Activated CD4-positive, alpha-beta T cell treated with anti-CD3 and anti-CD28 coated beads for 4 hours (primary cell): Measurements from ENCODE around the gene PPIP5K2.
"Not testable (repeated sequence)": the region's sequence is repeated elsewhere in the genome, so short reads cannot be mapped to it uniquely, and the experiment has no call there.

Source experiments
- DNase-seq, 2 donors: peaks; one replicate each; pipeline ENCODE4 v3.0.0-alpha.2; 2020

The PPIP5K2 gene

DNA sequence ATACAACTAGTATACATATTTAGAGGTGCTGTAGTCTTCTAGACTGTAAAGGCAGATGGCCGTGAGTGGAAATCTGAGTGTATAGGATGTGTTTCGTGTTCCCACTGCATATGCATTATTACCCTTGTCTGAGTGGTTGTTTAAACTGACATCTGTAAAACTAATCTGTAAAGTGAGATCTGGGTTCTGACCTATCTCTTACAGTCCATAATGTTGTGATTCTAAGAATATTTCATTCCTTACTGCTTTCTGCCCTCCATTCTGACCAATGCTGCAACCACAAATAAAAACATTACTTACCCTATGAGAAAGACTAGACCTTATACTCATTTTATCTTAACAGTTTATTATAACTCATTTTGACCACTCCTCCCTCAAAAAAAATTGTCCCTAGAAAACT, 90.9 kb downstream of the PPIP5K2 start:
- no peak for DNase-seq

- DNase-seq = no peak
Observed at GRCh38 chr5:103211576-103212561, 91.8 kb downstream of the PPIP5K2 start.

- no peak for DNase-seq
Observed at GRCh38 chr5:103216137-103216536, 96.0 kb downstream of the PPIP5K2 start.

DNA sequence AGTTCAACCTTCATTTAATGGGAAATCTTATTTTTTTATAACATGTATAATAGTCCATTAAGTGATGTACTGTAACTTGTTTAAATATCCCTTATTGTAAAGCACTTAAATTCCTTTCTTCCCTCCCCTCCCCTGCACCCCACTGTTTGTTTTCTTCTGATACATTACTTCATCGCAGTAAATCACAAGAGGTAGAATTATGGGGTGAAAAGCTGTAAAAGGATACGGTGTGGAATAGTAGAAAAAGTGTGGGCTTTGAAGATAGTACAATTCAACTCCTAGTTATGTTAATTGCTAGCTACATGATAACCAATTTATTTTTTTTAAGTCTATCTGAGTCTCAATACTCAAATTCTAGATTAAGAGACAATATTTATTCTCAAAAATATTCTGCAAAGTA, 96.6 kb downstream of the PPIP5K2 start:
- DNase-seq = no peak

DNA sequence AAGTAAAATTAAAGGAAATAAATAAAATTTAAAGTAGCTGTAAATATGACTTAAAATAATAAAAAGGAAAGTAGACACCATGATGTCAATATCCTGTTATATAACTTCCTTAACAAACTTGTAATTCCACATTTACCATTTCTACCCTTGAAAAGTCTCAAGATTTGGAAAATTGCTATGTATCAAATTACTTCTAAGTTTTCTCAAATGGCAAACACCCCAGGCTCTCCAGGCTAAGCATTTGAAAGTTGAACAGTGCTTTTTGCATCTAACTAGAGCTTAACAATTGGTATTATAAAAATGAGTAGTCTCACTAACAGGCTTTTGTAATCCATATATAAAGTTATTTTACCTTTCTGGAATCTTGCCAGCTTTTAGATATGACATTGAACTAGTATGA, 97.0 kb downstream of the PPIP5K2 start:
- DNase-seq = no peak

DNA sequence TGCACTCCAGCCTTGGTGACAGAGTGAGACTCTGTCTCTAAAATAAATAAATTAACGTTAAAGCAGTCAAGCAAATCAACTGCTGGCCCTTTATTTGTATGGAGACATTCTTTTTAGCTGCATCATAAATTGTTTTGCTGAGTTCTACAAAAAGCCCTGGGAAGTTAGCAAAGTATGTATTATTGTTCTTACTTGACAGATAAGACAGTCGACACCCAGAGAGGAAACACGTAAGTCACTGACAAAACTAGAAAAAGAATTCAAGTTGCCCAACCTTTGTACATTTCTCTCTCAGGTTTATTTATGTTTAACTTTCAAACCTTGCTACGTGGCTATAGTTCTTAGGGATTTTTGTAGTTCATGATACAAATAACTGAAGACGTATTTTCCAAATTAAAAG, 98.1 kb downstream of the PPIP5K2 start:
- DNase-seq = no peak

- DNase-seq = not testable (repeated sequence)
Observed at GRCh38 chr5:103219074-103219473, 99.0 kb downstream of the PPIP5K2 start.

DNA sequence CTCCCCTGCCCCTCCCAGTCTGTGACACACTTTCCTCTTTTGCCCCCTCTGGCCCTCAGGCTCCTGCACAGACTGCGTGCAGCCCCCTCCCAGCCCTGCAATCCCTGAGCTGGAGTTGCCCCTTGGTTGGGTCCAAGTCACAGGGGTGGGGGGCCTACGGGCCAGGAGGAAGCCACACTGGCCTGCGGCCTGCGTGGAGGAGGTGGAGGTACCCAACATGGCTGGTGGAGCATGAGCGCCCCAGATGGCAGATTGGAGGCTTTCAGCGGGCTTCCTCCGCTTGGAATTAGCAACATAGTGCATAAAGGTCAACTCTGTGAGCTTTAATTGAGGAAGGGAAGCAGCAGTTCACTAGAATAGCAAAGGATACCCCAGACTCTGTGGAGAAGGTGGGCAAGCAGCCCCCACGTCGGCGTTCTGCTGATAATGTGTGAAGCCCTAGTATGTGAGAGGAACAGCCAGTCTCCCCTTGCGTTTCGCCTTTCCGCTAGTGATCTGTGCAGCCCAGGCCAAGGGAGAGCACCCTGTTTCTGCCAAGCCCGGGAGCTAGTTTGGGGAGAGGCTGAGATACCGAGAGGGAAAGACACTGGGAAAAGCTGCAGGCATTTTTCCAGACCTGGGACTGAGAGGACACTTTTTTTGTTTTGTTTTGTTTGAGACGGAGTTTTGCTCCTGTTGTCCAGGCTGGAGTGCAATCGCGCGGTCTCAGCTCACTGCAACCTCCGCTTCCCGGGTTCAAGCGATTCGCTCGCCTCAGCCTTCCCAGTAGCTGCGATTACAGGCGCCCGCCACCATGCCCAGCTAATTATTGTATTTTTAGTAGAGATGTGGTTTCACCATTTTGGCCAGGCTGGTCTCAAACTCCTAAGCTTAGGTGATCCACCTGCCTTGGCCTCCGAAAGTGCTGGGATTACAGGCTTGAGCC, 103.2 kb downstream of the PPIP5K2 start:
- DNase-seq = no peak

DNA sequence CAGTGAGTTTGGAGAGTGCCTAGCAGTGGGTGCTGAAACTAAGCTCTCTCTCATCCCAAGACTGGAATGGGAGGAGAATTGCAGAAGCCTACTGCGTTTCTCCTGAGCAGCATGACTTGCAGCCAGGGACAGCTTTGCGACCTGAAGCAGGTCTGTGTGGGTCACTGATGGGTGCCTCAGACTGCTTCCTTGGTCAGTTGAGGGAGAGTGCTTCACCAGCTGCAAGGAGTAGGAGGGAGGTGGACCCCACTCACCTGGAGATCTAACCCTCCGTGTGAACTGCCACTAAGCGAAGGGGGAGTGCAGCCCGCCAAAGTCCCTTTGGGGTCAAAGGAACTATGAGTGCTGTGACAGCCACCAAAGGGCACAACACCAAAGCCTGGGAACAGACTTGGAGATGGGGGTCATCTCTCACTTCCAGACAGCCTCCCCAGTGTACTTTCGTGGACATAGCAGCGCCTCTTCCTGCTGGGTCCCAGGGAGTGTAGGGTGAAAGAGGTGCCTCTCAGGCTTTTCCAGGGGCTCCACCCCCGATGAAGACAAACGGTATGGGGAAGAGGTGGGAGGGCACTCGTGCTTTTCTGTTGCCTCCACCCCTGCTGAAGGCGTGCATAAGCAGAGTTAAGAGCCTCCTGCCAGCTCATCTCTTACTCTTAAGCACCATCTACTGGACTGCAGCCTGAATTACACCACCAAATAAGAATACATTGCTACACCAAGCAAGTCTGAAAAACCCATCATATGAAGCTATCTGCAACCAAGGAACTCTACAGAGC, 104.2 kb downstream of the PPIP5K2 start:
- DNase-seq = peak; percentile 12 to 34

DNA sequence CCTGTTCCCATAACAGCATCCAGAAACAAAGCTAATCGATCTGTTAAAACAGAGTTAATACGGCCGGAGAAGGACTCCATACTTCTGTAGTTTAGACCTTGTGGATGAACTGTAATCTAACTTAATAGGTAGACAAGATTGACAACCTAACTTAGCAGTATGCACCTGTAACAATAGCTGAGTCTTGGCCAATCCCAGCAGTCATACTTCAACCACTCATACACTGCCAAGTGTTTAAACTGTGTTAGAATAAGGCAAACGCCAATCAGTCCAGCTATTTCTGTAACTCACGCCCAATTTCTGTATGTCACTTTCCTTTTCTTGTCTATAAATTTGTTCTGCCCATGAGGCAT, 104.8 kb downstream of the PPIP5K2 start:
- DNase-seq = no peak

GRCh38 chr5:103228061-103228460, 108.0 kb downstream of the PPIP5K2 start:
- DNase-seq = no peak

DNA sequence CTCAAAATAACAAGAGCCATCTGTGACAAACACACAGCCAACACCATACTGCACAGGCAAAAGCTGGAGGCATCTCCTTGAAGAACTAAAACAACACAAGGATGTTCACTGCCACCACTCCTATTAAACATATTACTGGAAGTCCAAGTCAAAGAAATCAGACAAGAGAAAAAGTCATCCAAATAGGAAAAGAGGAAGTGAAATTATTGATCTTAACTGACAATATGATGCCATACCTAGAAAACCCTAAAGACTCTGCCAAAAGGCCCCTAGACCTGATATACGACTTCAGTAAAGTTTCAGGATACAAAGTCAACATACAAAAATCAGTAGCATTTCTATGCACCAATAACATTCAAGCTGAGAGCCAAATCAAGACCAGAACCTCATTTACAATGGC, 108.5 kb downstream of the PPIP5K2 start:
- no peak for DNase-seq

DNA sequence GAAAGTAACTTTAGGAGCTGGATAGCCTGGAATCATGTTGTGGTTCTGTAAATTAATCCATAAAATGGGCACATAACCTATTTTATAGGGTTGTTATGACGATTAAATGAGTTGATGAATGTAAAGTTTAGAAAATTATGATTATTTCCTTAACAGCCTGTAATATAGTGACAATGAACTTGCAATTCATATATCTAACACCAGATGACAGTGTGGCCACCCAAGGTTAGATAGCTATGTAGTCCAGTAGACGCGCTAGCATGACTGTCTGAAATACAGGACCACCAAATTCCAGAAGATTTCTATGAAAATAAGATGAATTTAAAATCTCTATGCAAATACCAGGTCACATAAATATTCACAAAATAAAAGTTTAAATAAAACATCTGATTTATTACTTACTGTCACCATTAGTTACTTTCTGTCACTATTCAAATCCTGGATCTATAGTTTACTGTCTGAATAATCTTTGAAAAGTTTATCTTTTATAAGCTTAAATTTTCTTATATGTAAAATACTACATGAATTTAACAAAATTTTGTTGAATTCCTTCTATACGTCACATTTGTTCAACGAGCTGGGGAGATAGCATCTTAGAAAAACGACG, 112.4 kb downstream of the PPIP5K2 start:
- peak; percentile 7 to 25 for DNase-seq

GRCh38 chr5:103234239-103234975, 114.3 kb downstream of the PPIP5K2 start:
- no peak for DNase-seq

GRCh38 chr5:103235891-103236290, 115.8 kb downstream of the PPIP5K2 start:
- no peak for DNase-seq

DNA sequence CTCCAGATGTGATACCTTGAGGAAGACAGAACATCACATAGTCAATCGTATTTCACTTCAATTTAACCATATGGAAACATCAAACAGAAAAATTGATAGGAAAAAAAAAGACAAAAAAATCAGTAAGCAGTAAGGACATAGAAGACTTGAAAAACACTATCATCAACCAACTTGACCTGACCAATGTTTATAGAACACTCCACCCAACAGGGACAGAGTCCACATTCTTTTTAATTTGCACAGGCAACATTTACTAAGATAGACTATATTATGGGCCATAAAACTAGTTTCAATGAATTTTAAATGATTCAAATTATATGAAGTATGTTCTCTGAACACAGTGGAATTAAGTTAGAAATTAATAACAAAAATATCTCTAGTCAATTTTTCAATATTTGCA, 117.7 kb downstream of the PPIP5K2 start:
- no peak for DNase-seq

DNA sequence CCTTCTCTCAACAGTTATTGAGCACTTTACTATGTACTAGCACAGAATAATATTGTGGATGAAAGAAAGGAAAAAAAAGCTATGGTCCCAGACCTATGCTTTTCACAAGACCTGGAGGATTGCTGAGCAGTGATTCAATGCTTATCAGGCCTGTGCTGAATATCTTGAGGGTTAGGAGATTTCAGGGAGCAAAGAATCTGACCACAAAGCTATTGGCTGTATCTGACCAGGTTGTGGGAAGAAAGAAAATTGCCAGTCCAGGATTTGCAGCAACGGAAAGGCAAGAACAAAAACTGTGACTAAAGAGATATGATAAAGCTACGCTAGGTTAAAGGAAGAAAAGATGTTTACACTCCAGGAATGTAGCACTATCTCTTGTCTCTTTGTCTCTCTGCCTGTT, 123.6 kb downstream of the PPIP5K2 start:
- no peak for DNase-seq

DNA sequence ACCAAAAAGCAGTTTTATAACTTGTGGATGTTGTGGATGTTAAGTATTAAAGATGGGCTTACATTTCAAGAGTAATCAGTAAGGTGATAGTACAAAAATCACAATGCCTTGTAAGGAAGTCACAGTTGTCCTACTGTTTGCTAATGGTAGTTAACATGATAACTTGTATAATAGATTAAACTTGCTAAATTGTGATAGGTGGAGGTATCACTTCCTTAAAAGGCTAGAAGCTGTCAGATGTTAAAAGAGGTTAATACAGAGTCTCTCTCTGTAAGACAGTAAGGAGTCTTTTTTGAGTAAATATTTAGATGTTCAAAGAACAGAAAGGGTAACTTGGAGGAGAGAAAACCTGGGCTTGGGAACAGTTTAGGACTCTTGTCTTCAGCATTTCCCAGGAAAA, 124.3 kb downstream of the PPIP5K2 start:
- DNase-seq = no peak

DNA sequence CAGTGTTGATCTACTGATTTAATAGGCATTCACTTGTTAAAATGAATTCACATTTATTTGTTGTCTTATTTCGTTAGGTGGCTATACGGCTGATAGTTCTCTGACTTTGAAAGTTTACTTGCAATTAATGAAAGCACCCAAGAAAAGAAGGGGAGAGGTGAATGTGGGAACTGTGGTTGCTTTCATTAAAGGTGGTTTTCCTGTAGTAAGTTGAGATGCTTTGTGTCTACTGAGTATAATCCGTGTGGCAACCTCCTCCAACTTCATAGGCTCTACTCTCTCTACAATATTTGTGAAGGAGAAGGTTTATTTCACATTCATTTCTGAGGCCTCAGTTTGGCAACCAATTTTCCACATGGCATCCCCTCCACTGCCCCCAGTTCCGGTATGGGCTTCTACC, 125.7 kb downstream of the PPIP5K2 start:
- no peak for DNase-seq

DNA sequence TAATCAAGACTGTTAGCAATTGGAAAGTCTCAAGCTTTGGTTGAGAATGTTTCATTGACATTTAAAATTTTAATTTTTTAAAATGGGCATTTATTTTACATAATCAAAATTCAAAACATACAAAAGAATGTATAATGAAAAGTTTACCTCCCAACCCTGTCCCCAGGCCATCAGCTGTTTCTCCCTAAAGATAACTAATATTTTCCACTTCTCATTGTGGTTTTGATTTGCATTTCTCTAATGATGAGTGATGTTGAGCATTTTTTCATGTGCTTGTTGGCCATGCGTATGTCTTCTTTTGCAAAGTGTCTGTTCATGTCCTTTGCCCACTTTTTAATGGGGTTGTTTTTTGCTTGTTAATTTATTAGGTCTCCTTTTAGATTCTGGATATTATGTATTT, 127.0 kb downstream of the PPIP5K2 start:
- no peak for DNase-seq

GRCh38 chr5:103249068-103249467, 129.0 kb downstream of the PPIP5K2 start:
- no peak for DNase-seq

- DNase-seq = no peak
Observed at GRCh38 chr5:103254921-103255320, 134.8 kb downstream of the PPIP5K2 start.
